NCI-H187 (cell line): ENCODE measurements around the gene CDK2.
"Not testable (repeated sequence)": the region's sequence is repeated elsewhere in the genome, so short reads cannot be mapped to it uniquely, and the experiment has no call there.

Experiments
- DNase-seq, 2 experiments: peaks; one replicate each; lab custom pipeline; 2025; lab: John Stamatoyannopoulos, UW

Gene CDK2

GRCh38 chr12:55966408-55967281 is at the start of gene CDK2:
CDK2 (plus strand) TSS chr12:55966830; CDS start chr12:55967009, 179 bp downstream.
- DNase-seq = peak; percentile 62 to 84

GRCh38 chr12:55919032-55919431 is 47.6 kb upstream of the CDK2 start:
- DNase-seq = not testable (repeated sequence)

- DNase-seq = no peak
Measured at GRCh38 chr12:55922126-55922525, 44.5 kb upstream of the CDK2 start.

GRCh38 chr12:55923648-55924047 is 43.0 kb upstream of the CDK2 start:
- DNase-seq = not testable (repeated sequence)

GRCh38 chr12:55925371-55925770 is 41.3 kb upstream of the CDK2 start:
- no peak for DNase-seq

- no peak for DNase-seq
Measured at GRCh38 chr12:55925870-55926737, 40.5 kb upstream of the CDK2 start.

GRCh38 chr12:55926738-55927587 is 39.7 kb upstream of the CDK2 start:
- DNase-seq = peak; percentile 89 to 90

GRCh38 chr12:55927588-55928502 is 38.8 kb upstream of the CDK2 start, which contains the start of gene PYM1:
PYM1 (minus strand) TSS chr12:55927894; CDS start chr12:55927761, 133 bp downstream.
- peak in 1 of 2 experiments; percentile 71 for DNase-seq

- no peak for DNase-seq
Measured at GRCh38 chr12:55929306-55929791, 37.3 kb upstream of the CDK2 start.

GRCh38 chr12:55930771-55931316 is 35.8 kb upstream of the CDK2 start, which contains the start of gene DGKA:
DGKA (plus strand) TSS chr12:55931162; CDS start chr12:55936504, 5,342 bp downstream.
- no peak for DNase-seq

GRCh38 chr12:55931317-55931779 is 35.3 kb upstream of the CDK2 start:
- no peak for DNase-seq

- DNase-seq = no peak
Measured at GRCh38 chr12:55931780-55932550, 34.7 kb upstream of the CDK2 start.

GRCh38 chr12:55932551-55932910 is 34.1 kb upstream of the CDK2 start:
- DNase-seq = no peak

GRCh38 chr12:55933169-55933798 is 33.3 kb upstream of the CDK2 start:
- no peak for DNase-seq

GRCh38 chr12:55933799-55934742 is 32.6 kb upstream of the CDK2 start:
- DNase-seq = no peak

- DNase-seq = no peak
Measured at GRCh38 chr12:55934773-55935172, 31.9 kb upstream of the CDK2 start.

GRCh38 chr12:55935738-55936151 is 30.9 kb upstream of the CDK2 start:
- no peak for DNase-seq

GRCh38 chr12:55937981-55938380 is 28.6 kb upstream of the CDK2 start:
- DNase-seq = no peak
